ENCODE measurements around the gene ZNF275.

ZNF275 gene

DNA sequence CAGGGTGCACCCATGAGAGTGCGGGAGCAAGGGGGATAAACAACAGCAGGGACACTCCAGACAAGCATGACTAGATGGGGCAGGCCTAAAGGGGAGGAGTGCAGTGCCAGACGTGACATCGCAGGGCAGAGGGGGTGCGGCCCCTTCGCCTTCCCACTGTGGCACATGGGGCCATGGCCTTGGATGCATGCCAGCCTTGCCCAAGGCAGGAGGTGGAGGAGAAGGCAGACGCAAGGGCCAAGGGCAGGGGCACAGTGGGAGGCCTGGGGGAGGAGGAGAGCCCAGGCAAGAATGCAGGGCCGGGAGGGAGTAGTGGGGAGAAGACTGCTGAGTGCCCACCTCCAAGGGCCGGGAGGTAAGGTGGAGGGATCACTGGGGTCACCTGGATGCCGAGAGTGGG, 45.6 kb downstream of the ZNF275 start:
- H3K36me3 Mint-ChIP-seq (ENCODE audit: low read depth), result no peaks in the 10 kb centered on the region
- H3K9me3 Mint-ChIP-seq, result peaks cover 57% of the 10 kb centered on the region
- H3K27ac Mint-ChIP-seq, result no peak overlapping the region
- H3K27me3 Mint-ChIP-seq (ENCODE audit: low read depth, poor library complexity), result peaks cover 11% of the 10 kb centered on the region
- H3K4me3 Mint-ChIP-seq, result no peak overlapping the region
- TF ChIP-seq, protein P1, sequence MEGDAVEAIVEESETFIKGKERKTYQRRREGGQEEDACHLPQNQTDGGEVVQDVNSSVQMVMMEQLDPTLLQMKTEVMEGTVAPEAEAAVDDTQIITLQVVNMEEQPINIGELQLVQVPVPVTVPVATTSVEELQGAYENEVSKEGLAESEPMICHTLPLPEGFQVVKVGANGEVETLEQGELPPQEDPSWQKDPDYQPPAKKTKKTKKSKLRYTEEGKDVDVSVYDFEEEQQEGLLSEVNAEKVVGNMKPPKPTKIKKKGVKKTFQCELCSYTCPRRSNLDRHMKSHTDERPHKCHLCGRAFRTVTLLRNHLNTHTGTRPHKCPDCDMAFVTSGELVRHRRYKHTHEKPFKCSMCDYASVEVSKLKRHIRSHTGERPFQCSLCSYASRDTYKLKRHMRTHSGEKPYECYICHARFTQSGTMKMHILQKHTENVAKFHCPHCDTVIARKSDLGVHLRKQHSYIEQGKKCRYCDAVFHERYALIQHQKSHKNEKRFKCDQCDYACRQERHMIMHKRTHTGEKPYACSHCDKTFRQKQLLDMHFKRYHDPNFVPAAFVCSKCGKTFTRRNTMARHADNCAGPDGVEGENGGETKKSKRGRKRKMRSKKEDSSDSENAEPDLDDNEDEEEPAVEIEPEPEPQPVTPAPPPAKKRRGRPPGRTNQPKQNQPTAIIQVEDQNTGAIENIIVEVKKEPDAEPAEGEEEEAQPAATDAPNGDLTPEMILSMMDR (IDR thresholded peaks at IDR 0.05), result no peak
- no peak for DNase-seq
- no peaks in the 10 kb centered on the region for H3K4me1 Mint-ChIP-seq

- H3K4me1 Mint-ChIP-seq, result no peaks in the 10 kb centered on the region
- peaks cover 51% of the 10 kb centered on the region for H3K9me3 Mint-ChIP-seq
- TF ChIP-seq, protein P1 (IDR thresholded peaks at IDR 0.05), result no peak
- H3K27ac Mint-ChIP-seq, result no peak overlapping the region
- no peaks in the 10 kb centered on the region for H3K36me3 Mint-ChIP-seq (ENCODE audit: low read depth)
- peaks cover 8% of the 10 kb centered on the region for H3K27me3 Mint-ChIP-seq (ENCODE audit: low read depth, poor library complexity)
- H3K4me3 Mint-ChIP-seq, result no peak overlapping the region
- DNase-seq, result no peak
Measured at GRCh38 chrX:153379971-153380581, 46.1 kb downstream of the ZNF275 start.

DNA sequence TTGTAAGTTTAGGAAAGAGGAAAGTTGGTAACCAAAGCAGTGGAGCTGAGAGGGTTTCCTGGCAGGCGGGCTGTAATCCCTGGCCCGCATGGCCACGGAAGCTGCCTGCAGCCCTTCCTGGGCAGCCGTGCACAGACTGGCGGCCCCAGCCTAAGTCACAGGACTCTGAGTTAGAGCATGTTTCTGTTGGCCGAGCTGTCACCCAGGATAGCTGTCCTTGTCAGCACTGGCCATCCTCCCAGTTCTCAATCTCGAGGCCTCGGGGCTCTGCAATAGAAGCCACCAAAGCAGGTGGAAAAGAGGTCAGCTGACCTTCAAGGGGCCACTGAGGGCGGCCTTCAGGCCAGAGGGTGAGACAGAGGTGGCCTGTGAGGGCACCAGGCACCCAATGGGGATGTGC, 46.7 kb downstream of the ZNF275 start:
- H3K9me3 Mint-ChIP-seq, result peaks cover 45% of the 10 kb centered on the region
- H3K27ac Mint-ChIP-seq, result no peak overlapping the region
- no peaks in the 10 kb centered on the region for H3K36me3 Mint-ChIP-seq (ENCODE audit: low read depth)
- no peaks in the 10 kb centered on the region for H3K4me1 Mint-ChIP-seq
- no peak overlapping the region for H3K4me3 Mint-ChIP-seq
- peaks cover 8% of the 10 kb centered on the region for H3K27me3 Mint-ChIP-seq (ENCODE audit: low read depth, poor library complexity)
- no peak for DNase-seq
- TF ChIP-seq, protein P1 (IDR thresholded peaks at IDR 0.05), result no peak

- no peak overlapping the region for H3K4me3 Mint-ChIP-seq
Measured at GRCh38 chrX:153381684-153382532, 48.0 kb downstream of the ZNF275 start.

GRCh38 chrX:153382563-153383482, 48.9 kb downstream of the ZNF275 start:
- Mint-ChIP-seq H3K27ac (no peak overlapping the region), H3K9me3 (peaks cover 39% of the 10 kb centered on the region), H3K4me3 (no peak overlapping the region), H3K36me3 (ENCODE audit: low read depth) (no peaks in the 10 kb centered on the region), H3K27me3 (ENCODE audit: low read depth, poor library complexity) (peaks cover 15% of the 10 kb centered on the region), H3K4me1 (no peaks in the 10 kb centered on the region)
- DNase-seq, result no peak
- TF ChIP-seq, protein P1 (IDR thresholded peaks at IDR 0.05), result no peak

More at GRCh38 chrX:153381684-153382532, 48.0 kb downstream of the ZNF275 start:
- Mint-ChIP-seq H3K4me1 (no peaks in the 10 kb centered on the region), H3K27ac (no peak overlapping the region), H3K9me3 (peaks cover 44% of the 10 kb centered on the region), H3K36me3 (ENCODE audit: low read depth) (no peaks in the 10 kb centered on the region), H3K27me3 (ENCODE audit: low read depth, poor library complexity) (peaks cover 14% of the 10 kb centered on the region)
- DNase-seq, result peak; percentile 36
- TF ChIP-seq, protein P1 (IDR thresholded peaks at IDR 0.05), result no peak

All from nephron progenitor cell (in vitro differentiated cells).